Activated B cell treated with CpG ODN at 0.5 μM for 24 hours (primary cell): ENCODE data around the gene RXFP4. TPM values are rescaled to one million over a fixed set of nuclear protein-coding genes. Genes with fewer than 3 reads are reported as not detected.

Experiments
- ATAC-seq: fragments of 200-7000 bp; cut with Tn5 transposase; one replicate; pipeline ENCODE4 v1.10.0; 2021; ENCODE audit warnings: low read depth, mild to moderate bottlenecking, moderate library complexity
- CTCF ChIA-PET: fragments of 350-600 bp; sonication (Branson Sonifier 250); formaldehyde crosslinking; loops from one replicate; lab custom pipeline; 2021; ENCODE audit warnings: antibody characterized with exemption; lab: Charles Lee
- POLR2A ChIA-PET: fragments of 350-600 bp; sonication (Branson Sonifier 250); formaldehyde crosslinking; loops from one replicate; lab custom pipeline; 2021; ENCODE audit warnings: antibody characterized with exemption; lab: Charles Lee
- DNase-seq: peaks from one replicate; pipeline ENCODE4 v3.0.0; 2022
- H3K27ac Mint-ChIP-seq: one replicate; pipeline ENCODE4 v1.8.0; 2020; ENCODE audit warnings: mixed read lengths
- H3K27me3 Mint-ChIP-seq: one replicate; pipeline ENCODE4 v1.8.0; 2021; ENCODE audit warnings: mixed read lengths
- H3K36me3 Mint-ChIP-seq: one replicate; pipeline ENCODE4 v1.8.0; 2021; ENCODE audit warnings: low read depth, mixed read lengths
- H3K4me1 Mint-ChIP-seq: one replicate; pipeline ENCODE4 v1.8.0; 2021; ENCODE audit warnings: mixed read lengths
- H3K4me3 Mint-ChIP-seq: one replicate; pipeline ENCODE4 v1.8.0; 2020; ENCODE audit warnings: mild to moderate bottlenecking, mixed read lengths
- H3K9me3 Mint-ChIP-seq: one replicate; pipeline ENCODE4 v1.8.0; 2020; ENCODE audit warnings: mixed read lengths
- CTCF ChIP-seq: fragments of 200-600 bp; IDR thresholded peaks from one replicate; pipeline ENCODE4 v1.8.0; 2022; ENCODE audit warnings: antibody characterized with exemption, mild to moderate bottlenecking
- intact Hi-C: fragments of 100-400 bp; cut with micrococcal nuclease; formaldehyde crosslinking; loops from one replicate; pipeline ENCODE4 v1.15.1; 2024
- total RNA-seq: library from RNA; stranded (reverse); gene quantifications from 2 replicates; pipeline ENCODE4 v1.2.3, GENCODE V29; 2022

The RXFP4 gene
- total RNA-seq, 1 donor from 2014 or later: not detected

- Mint-ChIP-seq H3K9me3 (no peaks in the 10 kb centered on the region), H3K27me3 (no peaks in the 10 kb centered on the region), H3K27ac (peak overlapping the region; percentile 90), H3K4me3 (peak overlapping the region; percentile 53), H3K36me3 (peaks cover 70% of the 10 kb centered on the region), H3K4me1 (peaks cover 87% of the 10 kb centered on the region)
- CTCF ChIA-PET: interaction anchor here (0.9 to 2.3 kb wide), 3 partner anchors 8 to 36 kb away, joined by 3 to 6 read pairs (median 3); no protein-coding TSS in a partner anchor
- DNase-seq (no peak), ATAC-seq (no peak)
- no peak for TF ChIP-seq CTCF
- POLR2A ChIA-PET: interaction anchor here (0.6 to 14.6 kb wide), 4 partner anchors 10 to 1616 kb away, joined by 3 to 403 read pairs (median 15); partner anchors contain the start of gene RXFP4
- intact Hi-C loops: no loop called here
Measured at GRCh38 chr1:155973723-155974122, 32.3 kb downstream of the RXFP4 start.

GRCh38 chr1:155974208-155975115 is 33.0 kb downstream of the RXFP4 start:
- intact Hi-C loops: loop anchor here (5.0 kb wide), 1 partner anchor 78 kb away; the partner anchor contains the start of genes LAMTOR2 and UBQLN4
- no peak for DNase-seq
- Mint-ChIP-seq H3K4me1 (peaks cover 84% of the 10 kb centered on the region), H3K9me3 (no peaks in the 10 kb centered on the region), H3K27me3 (no peaks in the 10 kb centered on the region), H3K27ac (peak overlapping the region; percentile 90), H3K4me3 (peak overlapping the region; percentile 97), H3K36me3 (peaks cover 64% of the 10 kb centered on the region)
- POLR2A ChIA-PET: interaction anchor here (0.9 to 14.6 kb wide), 5 partner anchors 8 to 33 kb away, joined by 4 to 403 read pairs (median 26); partner anchors contain the start of gene RXFP4
- CTCF ChIA-PET: interaction anchor here (1.0 to 2.3 kb wide), 4 partner anchors 9 to 15 kb away, joined by 3 to 6 read pairs (median 4); no protein-coding TSS in a partner anchor
- ATAC-seq: no peak
- no peak for TF ChIP-seq CTCF

- ATAC-seq: no peak
- peaks cover 53% of the 10 kb centered on the region for H3K36me3 Mint-ChIP-seq
- H3K9me3 Mint-ChIP-seq: no peaks in the 10 kb centered on the region
- ChIA-PET POLR2A (interaction anchor here (0.9 to 14.6 kb wide), 6 partner anchors 7 to 41 kb away, joined by 4 to 403 read pairs (median 99); partner anchors contain the start of genes KHDC4 and RXFP4), CTCF (interaction anchor here (1.0 to 9.8 kb wide), 5 partner anchors 9 to 34 kb away, joined by 3 to 146 read pairs (median 6); partner anchors contain the start of gene RXFP4)
- H3K4me3 Mint-ChIP-seq: peak overlapping the region; percentile 97
- TF ChIP-seq CTCF: no peak
- DNase-seq: no peak
- H3K4me1 Mint-ChIP-seq: peaks cover 84% of the 10 kb centered on the region
- intact Hi-C loops: loop anchor here (5.0 kb wide), 1 partner anchor 77 kb away; the partner anchor contains the start of genes LAMTOR2 and UBQLN4
- H3K27ac Mint-ChIP-seq: peak overlapping the region; percentile 90
- no peaks in the 10 kb centered on the region for H3K27me3 Mint-ChIP-seq
Measured at GRCh38 chr1:155975375-155976061, 34.1 kb downstream of the RXFP4 start.

GRCh38 chr1:155976062-155976912 is 34.8 kb downstream of the RXFP4 start:
- ChIA-PET POLR2A (interaction anchor here (0.6 to 14.6 kb wide), 7 partner anchors 8 to 237 kb away, joined by 3 to 403 read pairs (median 85); partner anchors contain the start of genes KHDC4, PMF1 and RXFP4), CTCF (interaction anchor here (0.9 to 9.8 kb wide), 4 partner anchors 13 to 42 kb away, joined by 3 to 146 read pairs (median 12); partner anchors contain the start of genes KHDC4 and RXFP4)
- peaks cover 53% of the 10 kb centered on the region for H3K36me3 Mint-ChIP-seq
- peaks cover 84% of the 10 kb centered on the region for H3K4me1 Mint-ChIP-seq
- peak overlapping the region; percentile 97 for H3K4me3 Mint-ChIP-seq
- no peaks in the 10 kb centered on the region for H3K9me3 Mint-ChIP-seq
- intact Hi-C loops: loop anchor here (5.0 kb wide), 1 partner anchor 76 kb away; the partner anchor contains the start of genes LAMTOR2 and UBQLN4
- ATAC-seq (no peak), DNase-seq (no peak)
- no peak for TF ChIP-seq CTCF
- no peaks in the 10 kb centered on the region for H3K27me3 Mint-ChIP-seq
- H3K27ac Mint-ChIP-seq: peak overlapping the region; percentile 90
